ENCODE data around the gene UGT1A3.

DNA sequence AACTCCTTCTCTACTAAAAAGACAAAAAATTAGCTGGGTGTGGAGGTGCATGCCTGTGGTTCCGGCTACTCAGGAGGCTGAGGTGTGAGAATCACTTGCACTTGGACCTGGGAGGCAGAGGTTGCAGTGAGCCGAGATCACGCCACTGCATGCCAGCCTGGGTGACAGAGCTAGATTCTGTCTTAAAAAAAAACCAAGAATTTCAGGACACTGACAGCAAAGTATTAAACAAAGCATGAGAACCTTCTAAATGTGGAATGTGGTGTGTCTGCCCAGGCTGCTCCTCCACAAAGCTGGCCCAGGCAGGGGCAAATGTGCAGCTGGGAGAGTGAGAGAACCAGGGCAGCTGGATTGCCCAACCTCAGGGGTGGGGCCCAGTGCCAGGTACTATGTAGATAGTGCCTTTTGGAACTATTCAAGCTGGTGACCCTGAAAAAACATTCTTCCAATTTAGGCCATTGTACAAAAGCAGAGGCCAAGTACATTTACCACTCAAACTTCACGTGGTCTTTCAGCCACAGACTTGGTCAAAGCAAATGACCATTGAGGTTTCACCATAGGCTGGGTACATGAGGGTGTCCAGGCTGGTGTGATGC, 22.8 kb upstream of the UGT1A3 start:
- TF ChIP-seq POLR2A (IDR thresholded peaks at IDR 0.05; ENCODE audit: low read depth, low read length) (no peak), BRCA1 (IDR thresholded peaks at IDR 0.05; ENCODE audit: low read depth, low read length) (no peak), TAF1 (IDR thresholded peaks at IDR 0.05; ENCODE audit: borderline replicate concordance, low read depth, low read length) (no peak), SPI1 (IDR thresholded peaks at IDR 0.05; ENCODE audit: borderline replicate concordance, insufficient read depth, low read depth, low read length) (no peak), EP300 (IDR thresholded peaks at IDR 0.05; ENCODE audit: borderline replicate concordance in 1 of 2, control insufficient read depth in 1 of 2, low read depth in 2 of 2, low read length in 2 of 2) (no peak)
- TF ChIP-seq, protein P1, sequence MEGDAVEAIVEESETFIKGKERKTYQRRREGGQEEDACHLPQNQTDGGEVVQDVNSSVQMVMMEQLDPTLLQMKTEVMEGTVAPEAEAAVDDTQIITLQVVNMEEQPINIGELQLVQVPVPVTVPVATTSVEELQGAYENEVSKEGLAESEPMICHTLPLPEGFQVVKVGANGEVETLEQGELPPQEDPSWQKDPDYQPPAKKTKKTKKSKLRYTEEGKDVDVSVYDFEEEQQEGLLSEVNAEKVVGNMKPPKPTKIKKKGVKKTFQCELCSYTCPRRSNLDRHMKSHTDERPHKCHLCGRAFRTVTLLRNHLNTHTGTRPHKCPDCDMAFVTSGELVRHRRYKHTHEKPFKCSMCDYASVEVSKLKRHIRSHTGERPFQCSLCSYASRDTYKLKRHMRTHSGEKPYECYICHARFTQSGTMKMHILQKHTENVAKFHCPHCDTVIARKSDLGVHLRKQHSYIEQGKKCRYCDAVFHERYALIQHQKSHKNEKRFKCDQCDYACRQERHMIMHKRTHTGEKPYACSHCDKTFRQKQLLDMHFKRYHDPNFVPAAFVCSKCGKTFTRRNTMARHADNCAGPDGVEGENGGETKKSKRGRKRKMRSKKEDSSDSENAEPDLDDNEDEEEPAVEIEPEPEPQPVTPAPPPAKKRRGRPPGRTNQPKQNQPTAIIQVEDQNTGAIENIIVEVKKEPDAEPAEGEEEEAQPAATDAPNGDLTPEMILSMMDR (IDR thresholded peaks at IDR 0.05 in 2 of 3, conservative IDR thresholded peaks at IDR 0.05 in 1 of 3; ENCODE audit: control insufficient read depth in 2 of 3, extremely low read depth in 1 of 3, insufficient read depth in 1 of 3, low read depth in 3 of 3, low read length in 3 of 3) = no peak
- TF ChIP-seq, protein P2, sequence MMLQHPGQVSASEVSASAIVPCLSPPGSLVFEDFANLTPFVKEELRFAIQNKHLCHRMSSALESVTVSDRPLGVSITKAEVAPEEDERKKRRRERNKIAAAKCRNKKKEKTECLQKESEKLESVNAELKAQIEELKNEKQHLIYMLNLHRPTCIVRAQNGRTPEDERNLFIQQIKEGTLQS (IDR thresholded peaks at IDR 0.05; ENCODE audit: borderline replicate concordance, extremely low read depth, low read depth, low read length) = no peak
- TF ChIP-seq, protein P3, sequence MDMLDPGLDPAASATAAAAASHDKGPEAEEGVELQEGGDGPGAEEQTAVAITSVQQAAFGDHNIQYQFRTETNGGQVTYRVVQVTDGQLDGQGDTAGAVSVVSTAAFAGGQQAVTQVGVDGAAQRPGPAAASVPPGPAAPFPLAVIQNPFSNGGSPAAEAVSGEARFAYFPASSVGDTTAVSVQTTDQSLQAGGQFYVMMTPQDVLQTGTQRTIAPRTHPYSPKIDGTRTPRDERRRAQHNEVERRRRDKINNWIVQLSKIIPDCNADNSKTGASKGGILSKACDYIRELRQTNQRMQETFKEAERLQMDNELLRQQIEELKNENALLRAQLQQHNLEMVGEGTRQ (IDR thresholded peaks at IDR 0.05; ENCODE audit: borderline replicate concordance, low read depth, low read length) = no peak

Measured in GM12878 (cell line).